GM12878 (cell line): Measurements from ENCODE around the gene GBP5. TPM values are rescaled to one million over a fixed set of nuclear protein-coding genes. Genes with fewer than 3 reads are reported as not detected.

ENCODE experiments used
- ATAC-seq: fragments of 200-7000 bp; cut with Tn5 transposase; 3 replicates; pipeline ENCODE4 v1.9.1; 2020; ENCODE audit warnings: mild to moderate bottlenecking, moderate library complexity
- BruUV-seq: library from RNA; stranded (reverse); fragments of 400-500 nt; replicated peaks from 2 replicates; lab custom pipeline; 2021; lab: Mats Ljungman, UMichigan
- CTCF ChIA-PET: fragments of 300-600 bp; sonication (Branson Sonifier 250); formaldehyde crosslinking; extraction: SDS; loops from one replicate; lab custom pipeline; 2021; ENCODE audit warnings: inconsistent platforms; lab: Yijun Ruan, JAX
- POLR2A ChIA-PET: fragments of 350-600 bp; formaldehyde crosslinking; extraction: SDS; loops from one replicate; lab custom pipeline; 2021; ENCODE audit warnings: inconsistent platforms; lab: Charles Lee
- RAD21 ChIA-PET: fragments of 300-600 bp; sonication (Branson Sonifier 250); formaldehyde crosslinking; loops from one replicate; lab custom pipeline; 2023; ENCODE audit warnings: antibody characterized with exemption; ENCODE audit not compliant: unreplicated experiment; lab: Charles Lee
- SMC1A ChIA-PET: fragments of 300-600 bp; sonication (Branson Sonifier 250); formaldehyde crosslinking; loops from one replicate; lab custom pipeline; 2023; ENCODE audit not compliant: unreplicated experiment, uncharacterized antibody; lab: Charles Lee
- DNase-seq: peaks from one replicate; pipeline ENCODE4 v3.0.0-alpha.2; 2011; ENCODE audit warnings: low read depth, low spot score
- FAIRE-seq: peaks from 3 replicates; lab custom pipeline; 2011; peaks lifted over from hg19 to GRCh38; lab: Jason Lieb, UNC
- H2AFZ ChIP-seq: 2 replicates; pipeline ENCODE4 v1.6.0; 2011; ENCODE audit warnings: low read depth, low read length, control low read depth; ENCODE audit not compliant: control insufficient read depth
- H3K27ac ChIP-seq: 2 replicates; pipeline ENCODE4 v1.5.1; 2011; ENCODE audit warnings: control low read depth; ENCODE audit not compliant: control insufficient read depth, insufficient read depth
- H3K27me3 ChIP-seq, 2 experiments: replicated peaks in 1 of 2; 2 replicates each; pipeline versions ENCODE4 v1.6.0 to v1.6.1; 2011; ENCODE audit warnings: low read length in 1 of 2; ENCODE audit not compliant: control insufficient read depth in 2 of 2, insufficient read depth in 2 of 2
- H3K36me3 ChIP-seq, 2 experiments: 2 replicates each; pipeline ENCODE4 v1.5.1; 2011; ENCODE audit warnings: low read length in 1 of 2; ENCODE audit not compliant: control insufficient read depth in 2 of 2, insufficient read depth in 2 of 2
- H3K4me1 ChIP-seq: 2 replicates; pipeline ENCODE4 v1.6.1; 2011; ENCODE audit warnings: mild to moderate bottlenecking, low read length, moderate library complexity, mixed read lengths; ENCODE audit not compliant: control insufficient read depth, insufficient read depth
- H3K4me2 ChIP-seq: 2 replicates; pipeline ENCODE4 v1.6.0; 2011; ENCODE audit warnings: control low read depth; ENCODE audit not compliant: control insufficient read depth, insufficient read depth
- H3K4me3 ChIP-seq: fragments of 200-600 bp; sonication (generic); 2 replicates; pipeline ENCODE4 v1.5.1; 2016
- H3K79me2 ChIP-seq: 2 replicates; pipeline ENCODE4 v1.6.0; 2011; ENCODE audit warnings: low read length; ENCODE audit not compliant: control insufficient read depth, insufficient read depth
- H3K9ac ChIP-seq: 2 replicates; pipeline ENCODE4 v1.8.0; 2011; ENCODE audit warnings: low read length, control low read depth, mixed read lengths; ENCODE audit not compliant: control insufficient read depth, insufficient read depth
- H3K9me3 ChIP-seq: replicated peaks from 3 replicates; pipeline ENCODE4 v1.5.1; 2011; ENCODE audit warnings: mild to moderate bottlenecking, low read length; ENCODE audit not compliant: control insufficient read depth, insufficient read depth
- H4K20me1 ChIP-seq: 2 replicates; pipeline ENCODE4 v1.6.0; 2011; ENCODE audit not compliant: control insufficient read depth, insufficient read depth
- CEBPB ChIP-seq, 2 experiments: fragments of 150-350 bp in 1 of 2; IDR thresholded peaks; 2 replicates each; pipeline ENCODE4 v1.6.1; 2012 to 2014; ENCODE audit warnings: low read depth in 2 of 2, low read length in 2 of 2, borderline replicate concordance in 1 of 2, inconsistent platforms in 1 of 2
- CHD4 ChIP-seq: fragments of 200-600 bp; sonication (generic); IDR thresholded peaks from 2 replicates; pipeline ENCODE4 v1.6.1; 2016; ENCODE audit warnings: mild to moderate bottlenecking
- CREM ChIP-seq: IDR thresholded peaks from 2 replicates; pipeline ENCODE4 v1.6.1; 2014; ENCODE audit warnings: antibody characterized with exemption, low read depth
- WGBS: methylation state at CpG from one replicate; pipeline ENCODE4 v1.1.6; 2016; ENCODE audit warnings: low lambda C conversion rate; ENCODE audit not compliant: insufficient replicate concordance, insufficient coverage; ENCODE audit errors: missing lambda C conversion rate; 5-methylcytosine and 5-hydroxymethylcytosine counted together
- in situ Hi-C: fragments of 300-500 bp; cut with MboI; formaldehyde crosslinking; loops from 9 replicates; pipeline ENCODE4 v1.14.3; 2018; ENCODE audit warnings: mixed read lengths
- intact Hi-C: fragments of 100-400 bp; cut with micrococcal nuclease; formaldehyde crosslinking; loops from one replicate; pipeline ENCODE4 v1.14.2; 2022; ENCODE audit not compliant: unreplicated experiment
- polyA plus RNA-seq, 11 experiments: library from polyadenylated mRNA; depleted of rRNA in 4 of 11; unstranded in 6 of 11; stranded (reverse) in 5 of 11; fragments of >200 nt; fragmentation: Nextera tagmentation in 4 of 11; fragmentation: Illumina TruSeq in 1 of 11; extraction: Ambion mirVana in 4 of 11; extraction: Trizol in 1 of 11; gene quantifications; 1 replicate in 1 of 11; 2 replicates in 10 of 11; pipeline versions ENCODE4 v1.2.1 to v1.2.3, GENCODE V29; 2011 to 2016; ENCODE audit warnings: inconsistent platforms in 2 of 11, missing spikeins in 2 of 11, low read depth in 1 of 11
- total RNA-seq, 4 experiments: library from RNA; depleted of rRNA in 3 of 4; stranded (reverse); fragments of >200 nt in 3 of 4; fragmentation: Illumina TruSeq in 1 of 4; extraction: Trizol in 1 of 4; gene quantifications; 2 replicates each; pipeline versions ENCODE4 v1.2.1 to v1.2.3, GENCODE V29; 2013 to 2021
- TF ChIP-seq, protein P1 (sequence below): fragments of 450-650 bp; IDR thresholded peaks from 2 replicates; pipeline ENCODE4 v1.6.1; 2016; ENCODE audit warnings: mild to moderate bottlenecking, moderate library complexity, borderline replicate concordance

GBP5 gene
- total and polyA plus RNA-seq, 10 of the 15 experiments (the other 5 are each of a cell fraction or from before 2014, with no cell fraction given), result 0.17 to 1.0 (median 0.42) TPM

DNA sequence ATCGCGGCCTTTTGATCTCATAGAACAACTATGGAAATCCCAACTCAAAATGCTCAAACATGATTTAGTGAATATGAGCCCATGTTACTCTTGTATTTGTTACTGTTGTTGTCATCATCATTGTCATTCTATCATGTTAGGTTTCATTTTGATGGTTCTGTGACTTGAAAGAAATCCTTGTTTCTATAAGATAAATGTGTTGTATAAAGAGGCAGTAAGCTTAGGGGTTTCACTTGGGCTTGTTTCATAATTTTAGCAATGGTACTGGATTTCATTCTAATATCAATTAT lies 15.3 kb upstream of the GBP5 start:
- POLR2A ChIA-PET, result no interaction called here
- WGBS, result 93% methylated on average over 2 of the region's 2 CpGs
- CTCF ChIA-PET, result interaction anchor here (1.1 kb wide), 1 partner anchor 71 kb away, joined by 3 read pairs; no protein-coding TSS in a partner anchor
- no peak overlapping the region for H3K9ac ChIP-seq
- SMC1A ChIA-PET, result interaction anchor here (3.6 kb wide), 1 partner anchor 22 kb away, joined by 16 read pairs; no protein-coding TSS in a partner anchor
- ATAC-seq (no peak), FAIRE-seq (no peak), DNase-seq (no peak)
- H3K36me3 ChIP-seq, result no peaks in the 10 kb centered on the region
- RAD21 ChIA-PET, result no interaction called here
- no peaks in the 10 kb centered on the region for H4K20me1 ChIP-seq
- no peak overlapping the region for H3K4me3 ChIP-seq
- in situ Hi-C loops, result no loop called here
- intact Hi-C loops, result no loop called here
- H3K27ac ChIP-seq, result no peak overlapping the region
- H2AFZ ChIP-seq, result no peak overlapping the region
- no peaks in the 10 kb centered on the region; the same call in 2 of the 3 replicates for H3K9me3 ChIP-seq
- H3K79me2 ChIP-seq, result no peaks in the 10 kb centered on the region
- no peak for TF ChIP-seq CHD4
- no peak for TF ChIP-seq CREM
- H3K4me2 ChIP-seq, result no peak overlapping the region
- H3K4me1 ChIP-seq, result peaks cover 11% of the 10 kb centered on the region
- BruUV-seq, result no TSS peak
- no peaks in the 10 kb centered on the region for H3K27me3 ChIP-seq

DNA sequence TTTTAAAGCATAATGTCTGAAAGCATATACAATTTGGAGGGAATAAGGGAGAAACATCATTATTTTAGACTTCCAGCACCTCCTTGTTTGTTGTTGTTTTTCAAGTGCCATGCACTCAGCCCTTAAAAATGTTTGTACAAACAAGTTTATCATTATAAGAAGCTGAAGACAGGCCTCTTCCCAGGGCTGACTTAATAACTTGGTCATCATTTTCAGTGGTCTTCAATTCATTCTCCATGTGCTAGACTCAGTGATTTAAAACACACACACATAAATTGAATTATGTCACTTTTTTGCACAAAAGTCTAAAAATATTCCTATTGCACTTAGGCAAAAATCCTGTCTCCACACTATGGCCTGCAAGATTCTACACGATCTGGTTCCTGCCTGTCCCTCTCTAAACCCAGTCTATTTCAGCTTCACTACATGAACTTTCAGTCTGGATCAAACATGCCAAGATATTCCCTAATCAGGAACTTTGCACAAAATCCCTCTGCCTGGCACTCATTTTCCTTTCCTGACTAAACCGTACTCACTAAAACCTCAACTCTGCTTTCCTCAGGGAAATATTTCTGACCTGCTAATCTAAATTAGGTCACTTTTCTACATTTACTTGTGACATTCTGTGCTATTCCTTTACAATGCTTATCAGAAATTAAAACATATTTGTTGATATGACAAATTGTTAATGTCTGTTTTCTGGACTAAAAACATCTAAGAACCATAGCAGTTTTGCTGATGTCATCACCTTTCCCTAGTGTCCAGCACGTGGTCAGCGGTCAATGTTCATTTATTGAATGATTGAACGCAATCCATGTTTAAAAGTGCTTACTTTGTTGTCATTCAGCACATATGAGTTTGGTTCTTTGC lies 14.8 kb upstream of the GBP5 start:
- 74% methylated on average over 5 of the region's 5 CpGs for WGBS
- H3K9ac ChIP-seq, result no peak overlapping the region
- no peak for FAIRE-seq
- ChIA-PET RAD21 (interaction anchor here (0.7 to 1.3 kb wide), 4 partner anchors 11 to 207 kb away, joined by 3 to 5 read pairs (median 3); no protein-coding TSS in a partner anchor), POLR2A (interaction anchor here (0.5 to 1.2 kb wide), 2 partner anchors 11 to 715 kb away, joined by 3 read pairs; no protein-coding TSS in a partner anchor), SMC1A (interaction anchor here (0.6 to 3.6 kb wide), 7 partner anchors 9 to 204 kb away, joined by 3 to 16 read pairs (median 4); no protein-coding TSS in a partner anchor), CTCF (interaction anchor here (0.9 to 1.7 kb wide), 6 partner anchors 11 to 202 kb away, joined by 3 to 5 read pairs (median 4); partner anchors contain the start of gene GBP5)
- peaks cover 11% of the 10 kb centered on the region for H3K4me1 ChIP-seq
- intact Hi-C loops (no loop called here), in situ Hi-C loops (no loop called here)
- BruUV-seq, result no TSS peak
- H4K20me1 ChIP-seq, result no peaks in the 10 kb centered on the region
- H3K79me2 ChIP-seq, result no peaks in the 10 kb centered on the region
- H3K9me3 ChIP-seq, result no peaks in the 10 kb centered on the region; the same call in 2 of the 3 replicates
- peak overlapping the region; percentile 76 for H2AFZ ChIP-seq
- H3K27me3 ChIP-seq, result no peaks in the 10 kb centered on the region
- no peak overlapping the region for H3K4me3 ChIP-seq
- H3K27ac ChIP-seq, result peak overlapping the region; percentile 31; the same call in 1 of the 2 replicates
- H3K36me3 ChIP-seq, result no peaks in the 10 kb centered on the region
- no peak for DNase-seq
- peak overlapping the region; percentile 84 for H3K4me2 ChIP-seq
- ATAC-seq, result peak; percentile 34
- TF ChIP-seq CEBPB (IDR thresholded peaks at IDR 0.05; ENCODE audit: borderline replicate concordance in 1 of 2, low read depth in 2 of 2, low read length in 2 of 2), result no peak
- TF ChIP-seq, protein P1, sequence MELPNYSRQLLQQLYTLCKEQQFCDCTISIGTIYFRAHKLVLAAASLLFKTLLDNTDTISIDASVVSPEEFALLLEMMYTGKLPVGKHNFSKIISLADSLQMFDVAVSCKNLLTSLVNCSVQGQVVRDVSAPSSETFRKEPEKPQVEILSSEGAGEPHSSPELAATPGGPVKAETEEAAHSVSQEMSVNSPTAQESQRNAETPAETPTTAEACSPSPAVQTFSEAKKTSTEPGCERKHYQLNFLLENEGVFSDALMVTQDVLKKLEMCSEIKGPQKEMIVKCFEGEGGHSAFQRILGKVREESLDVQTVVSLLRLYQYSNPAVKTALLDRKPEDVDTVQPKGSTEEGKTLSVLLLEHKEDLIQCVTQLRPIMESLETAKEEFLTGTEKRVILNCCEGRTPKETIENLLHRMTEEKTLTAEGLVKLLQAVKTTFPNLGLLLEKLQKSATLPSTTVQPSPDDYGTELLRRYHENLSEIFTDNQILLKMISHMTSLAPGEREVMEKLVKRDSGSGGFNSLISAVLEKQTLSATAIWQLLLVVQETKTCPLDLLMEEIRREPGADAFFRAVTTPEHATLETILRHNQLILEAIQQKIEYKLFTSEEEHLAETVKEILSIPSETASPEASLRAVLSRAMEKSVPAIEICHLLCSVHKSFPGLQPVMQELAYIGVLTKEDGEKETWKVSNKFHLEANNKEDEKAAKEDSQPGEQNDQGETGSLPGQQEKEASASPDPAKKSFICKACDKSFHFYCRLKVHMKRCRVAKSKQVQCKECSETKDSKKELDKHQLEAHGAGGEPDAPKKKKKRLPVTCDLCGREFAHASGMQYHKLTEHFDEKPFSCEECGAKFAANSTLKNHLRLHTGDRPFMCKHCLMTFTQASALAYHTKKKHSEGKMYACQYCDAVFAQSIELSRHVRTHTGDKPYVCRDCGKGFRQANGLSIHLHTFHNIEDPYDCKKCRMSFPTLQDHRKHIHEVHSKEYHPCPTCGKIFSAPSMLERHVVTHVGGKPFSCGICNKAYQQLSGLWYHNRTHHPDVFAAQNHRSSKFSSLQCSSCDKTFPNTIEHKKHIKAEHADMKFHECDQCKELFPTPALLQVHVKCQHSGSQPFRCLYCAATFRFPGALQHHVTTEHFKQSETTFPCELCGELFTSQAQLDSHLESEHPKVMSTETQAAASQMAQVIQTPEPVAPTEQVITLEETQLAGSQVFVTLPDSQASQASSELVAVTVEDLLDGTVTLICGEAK, result no peak
